IMR-90 (cell line): ENCODE measurements around the gene POR. TPM values are rescaled to one million over a fixed set of nuclear protein-coding genes. Genes with fewer than 3 reads are reported as not detected.
A peak's percentile ranks its signal among the peaks of the same experiment; 100 is the strongest.

Source experiments
- ATAC-seq: fragments of 200-7000 bp; cut with Tn5 transposase; 2 replicates; pipeline ENCODE4 v1.9.1; 2020; ENCODE audit warnings: low read depth, mild to moderate bottlenecking, moderate library complexity
- BruUV-seq: library from RNA; stranded (reverse); fragments of 400-500 nt; replicated peaks from 2 replicates; lab custom pipeline; 2021; lab: Mats Ljungman, UMichigan
- CTCF ChIA-PET: fragments of 300-600 bp; formaldehyde crosslinking; extraction: SDS; loops from one replicate; lab custom pipeline; 2021; ENCODE audit warnings: antibody characterized with exemption; lab: Yijun Ruan, JAX
- POLR2A ChIA-PET: fragments of 300-600 bp; sonication (Branson Sonifier 250); formaldehyde crosslinking; loops from one replicate; lab custom pipeline; 2022; ENCODE audit warnings: antibody characterized with exemption; ENCODE audit not compliant: unreplicated experiment; lab: Charles Lee
- DNase-seq: peaks from one replicate; pipeline ENCODE4 v3.0.0; 2013
- H2AFZ ChIP-seq: replicated peaks from 2 replicates; pipeline ENCODE3; 2013; ENCODE audit warnings: low read length, mild to moderate bottlenecking; ENCODE audit not compliant: poor library complexity
- H2AK5ac ChIP-seq: 2 replicates; pipeline ENCODE4 v1.6.1; 2013; ENCODE audit warnings: low read depth, low read length, inconsistent platforms
- H2AK9ac ChIP-seq: replicated peaks from 2 replicates; pipeline ENCODE3; 2013; ENCODE audit warnings: mild to moderate bottlenecking, low read depth, low read length, moderate library complexity; ENCODE audit not compliant: poor library complexity
- H2BK120ac ChIP-seq: 2 replicates; pipeline ENCODE4 v1.6.1; 2013; ENCODE audit warnings: low read depth, low read length, inconsistent platforms
- H2BK15ac ChIP-seq: 3 replicates; pipeline ENCODE4 v1.6.1; 2013; ENCODE audit warnings: low read depth, low read length, inconsistent platforms
- H2BK20ac ChIP-seq: 2 replicates; pipeline ENCODE4 v1.6.1; 2013; ENCODE audit warnings: low read depth, mild to moderate bottlenecking, inconsistent platforms, low read length, moderate library complexity
- H2BK5ac ChIP-seq: 2 replicates; pipeline ENCODE4 v1.6.1; 2013; ENCODE audit warnings: mild to moderate bottlenecking, low read depth, low read length, inconsistent platforms; ENCODE audit not compliant: poor library complexity, severe bottlenecking
- H3K14ac ChIP-seq: replicated peaks from 2 replicates; pipeline ENCODE4 v1.6.1; 2013; ENCODE audit warnings: low read depth, low read length, inconsistent platforms
- H3K18ac ChIP-seq: 2 replicates; pipeline ENCODE4 v1.6.1; 2013; ENCODE audit warnings: low read depth, low read length, control low read depth
- H3K23ac ChIP-seq: 2 replicates; pipeline ENCODE4 v1.6.1; 2013; ENCODE audit warnings: low read depth, low read length, inconsistent platforms
- H3K27ac ChIP-seq: 2 replicates; pipeline ENCODE4 v1.5.1; 2013; ENCODE audit warnings: mild to moderate bottlenecking, control low read depth, low read length; ENCODE audit not compliant: insufficient read depth
- H3K27me3 ChIP-seq: 2 replicates; pipeline ENCODE4 v1.6.1; 2013; ENCODE audit warnings: low read length; ENCODE audit not compliant: control insufficient read depth, insufficient read depth
- H3K36me3 ChIP-seq: 2 replicates; pipeline ENCODE4 v1.6.1; 2013; ENCODE audit warnings: low read length, mixed read lengths; ENCODE audit not compliant: control insufficient read depth, insufficient read depth
- H3K4ac ChIP-seq: 2 replicates; pipeline ENCODE4 v1.6.1; 2013; ENCODE audit warnings: low read depth, low read length, inconsistent platforms
- H3K4me1 ChIP-seq: 2 replicates; pipeline ENCODE4 v1.6.1; 2013; ENCODE audit warnings: low read length, mixed read lengths; ENCODE audit not compliant: control insufficient read depth, insufficient read depth
- H3K4me2 ChIP-seq: 2 replicates; pipeline ENCODE4 v1.6.1; 2013; ENCODE audit warnings: low read depth, mild to moderate bottlenecking, control low read depth, low read length, moderate library complexity
- H3K4me3 ChIP-seq: 2 replicates; pipeline ENCODE4 v1.5.1; 2013; ENCODE audit warnings: low read depth, mild to moderate bottlenecking, control low read depth, low read length, moderate library complexity; ENCODE audit not compliant: insufficient read depth
- H3K56ac ChIP-seq: 2 replicates; pipeline ENCODE4 v1.6.1; 2013; ENCODE audit warnings: low read length, inconsistent platforms; ENCODE audit not compliant: insufficient read depth; ENCODE audit errors: extremely low read depth
- H3K79me1 ChIP-seq, 2 experiments: 2 replicates each; pipeline ENCODE4 v1.6.1; 2013; ENCODE audit warnings: low read length in 2 of 2, inconsistent platforms in 1 of 2, low read depth in 1 of 2
- H3K9ac ChIP-seq: 2 replicates; pipeline ENCODE4 v1.6.1; 2013; ENCODE audit warnings: low read depth, low read length, control low read depth
- H3K9me1 ChIP-seq: 2 replicates; pipeline ENCODE4 v1.6.1; 2013; ENCODE audit warnings: low read length, inconsistent platforms; ENCODE audit not compliant: insufficient read depth
- H3K9me3 ChIP-seq: 2 replicates; pipeline ENCODE4 v1.6.1; 2013; ENCODE audit warnings: low read length; ENCODE audit not compliant: control insufficient read depth, insufficient read depth
- H4K20me1 ChIP-seq: 2 replicates; pipeline ENCODE4 v1.6.1; 2013; ENCODE audit warnings: low read length, inconsistent platforms; ENCODE audit not compliant: insufficient read depth
- H4K5ac ChIP-seq: 2 replicates; pipeline ENCODE4 v1.6.1; 2013; ENCODE audit warnings: mild to moderate bottlenecking, low read depth, low read length, control low read depth
- H4K8ac ChIP-seq, 2 experiments: 2 replicates each; pipeline ENCODE4 v1.6.1; 2013; ENCODE audit warnings: low read depth in 2 of 2, low read length in 2 of 2, control low read depth in 1 of 2, inconsistent platforms in 1 of 2
- H4K91ac ChIP-seq: 2 replicates; pipeline ENCODE4 v1.6.1; 2013; ENCODE audit warnings: low read depth, low read length, inconsistent platforms; ENCODE audit not compliant: insufficient read depth
- MAFK ChIP-seq: IDR thresholded peaks from 2 replicates; pipeline ENCODE4 v1.6.1; 2012; ENCODE audit warnings: low read depth, low read length, improper control_type of control experiment
- MAZ ChIP-seq: IDR thresholded peaks from 2 replicates; pipeline ENCODE4 v1.6.1; 2012; ENCODE audit warnings: low read depth, mild to moderate bottlenecking, low read length, improper control_type of control experiment, moderate library complexity, borderline replicate concordance
- MXI1 ChIP-seq: IDR thresholded peaks from 2 replicates; pipeline ENCODE4 v1.6.1; 2012; ENCODE audit warnings: low read depth, mild to moderate bottlenecking, low read length, moderate library complexity, borderline replicate concordance
- NFE2L2 ChIP-seq: fragments of 150-350 bp; IDR thresholded peaks from 2 replicates; pipeline ENCODE4 v1.6.1; 2016; ENCODE audit warnings: low read depth, mild to moderate bottlenecking, low read length
- RAD21 ChIP-seq: IDR thresholded peaks from 2 replicates; pipeline ENCODE4 v1.6.1; 2012; ENCODE audit warnings: low read length, improper control_type of control experiment
- SMC3 ChIP-seq: fragments of 150-350 bp; IDR thresholded peaks from 2 replicates; pipeline ENCODE4 v1.6.1; 2016; ENCODE audit warnings: low read depth, mild to moderate bottlenecking, antibody characterized with exemption, low read length, moderate library complexity
- WGBS, 2 experiments: methylation state at CpG; one replicate each; pipeline versions ENCODE4 v1.1.5 to v1.1.7; 2013; ENCODE audit warnings: missing lambda C conversion rate in 2 of 2; ENCODE audit not compliant: insufficient read length in 1 of 2; ENCODE audit errors: extremely low coverage in 2 of 2; 5-methylcytosine and 5-hydroxymethylcytosine counted together
- dilution Hi-C: fragments of 300-500 bp; cut with HindIII; formaldehyde crosslinking; loops from one replicate; pipeline ENCODE4 v1.14.3; 2018; ENCODE audit warnings: low sequenced_read_pairs; ENCODE audit not compliant: unreplicated experiment
- in situ Hi-C: fragments of 300-500 bp; cut with MboI; formaldehyde crosslinking; loops from 3 replicates; pipeline ENCODE4 v1.14.3; 2019; ENCODE audit warnings: low sequenced_read_pairs, inconsistent platforms, mixed read lengths
- intact Hi-C: fragments of 100-400 bp; cut with micrococcal nuclease; formaldehyde crosslinking; loops from 2 replicates; pipeline ENCODE4 v1.10.0; 2022
- polyA plus RNA-seq, 3 experiments: library from polyadenylated mRNA; depleted of rRNA; stranded (reverse); fragments of >200 nt; gene quantifications; 2 replicates each; pipeline ENCODE4 v1.2.3, GENCODE V29; 2012; ENCODE audit warnings: low replicate concordance in 1 of 3
- total RNA-seq: library from RNA; depleted of rRNA; stranded (reverse); fragments of >200 nt; gene quantifications from 2 replicates; pipeline ENCODE4 v1.2.3, GENCODE V29; 2012
- TF ChIP-seq, protein P1 (sequence below): conservative IDR thresholded peaks from 2 replicates; pipeline ENCODE4 v1.5.1; 2012; ENCODE audit warnings: mild to moderate bottlenecking, low read depth, low read length, improper control_type of control experiment
- TF ChIP-seq, protein P2 (sequence below): fragments of 150-350 bp; IDR thresholded peaks from 2 replicates; pipeline ENCODE4 v1.6.1; 2016; ENCODE audit warnings: low read depth, mild to moderate bottlenecking, low read length, moderate library complexity, borderline replicate concordance

Gene POR
- total and polyA plus RNA-seq, 2 of the 4 experiments (the other 2 are of a cell fraction): 25.5 to 42.2 TPM

DNA sequence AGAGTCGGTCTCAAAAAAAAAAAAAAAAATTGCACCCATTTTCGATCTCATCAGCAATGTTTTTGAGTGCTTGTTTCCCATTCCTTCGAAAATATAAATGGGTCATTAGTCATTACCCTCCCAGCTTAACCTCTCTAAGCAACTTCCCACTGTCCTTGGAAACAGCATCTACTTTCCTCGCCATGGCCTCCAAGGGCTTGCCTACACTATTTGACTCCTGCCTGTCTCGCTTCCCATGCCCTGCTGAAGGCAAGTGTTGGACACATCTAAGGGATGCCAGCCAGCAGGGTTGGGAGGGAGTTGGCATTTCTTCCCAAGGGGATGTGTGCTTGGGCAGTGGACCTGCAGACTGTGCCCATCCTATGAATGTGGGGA, 48.9 kb upstream of the POR start:
- H3K14ac ChIP-seq: 0 out of 2 replicates have a peak overlapping the region, but pooled peaks have one; percentile 8
- peak overlapping the region; percentile 38 for H2AFZ ChIP-seq
- H3K18ac ChIP-seq: no peak overlapping the region
- no peak overlapping the region for H3K4me3 ChIP-seq
- peaks cover 14% of the 10 kb centered on the region for H3K4me1 ChIP-seq
- 0 out of 2 replicates have a peak overlapping the region, but pooled peaks have one; percentile 39 for H3K23ac ChIP-seq
- H2BK120ac ChIP-seq: no peak overlapping the region; the same call in 1 of the 2 replicates
- peak; percentile 28 for ATAC-seq
- H3K9me1 ChIP-seq: no peaks in the 10 kb centered on the region
- H2BK5ac ChIP-seq: no peak overlapping the region
- CTCF ChIA-PET: interaction anchor here (0.6 to 1.2 kb wide), 2 partner anchors 154 to 261 kb away, joined by 5 to 13 read pairs; no protein-coding TSS in a partner anchor
- dilution Hi-C loops (no loop called here), intact Hi-C loops (loop anchor here (1.0 to 2.0 kb wide), 2 partner anchors 49 to 154 kb away; partner anchors contain the start of gene POR), in situ Hi-C loops (loop anchor here (5.0 to 25.0 kb wide), 2 partner anchors 151 to 271 kb away; no protein-coding TSS in a partner anchor)
- peak overlapping the region; percentile 82; the same call in 1 of the 2 replicates for H2AK5ac ChIP-seq
- no peak overlapping the region for H4K8ac ChIP-seq
- peak overlapping the region; percentile 38; the same call in 1 of the 2 replicates for H3K4ac ChIP-seq
- H4K20me1 ChIP-seq: no peaks in the 10 kb centered on the region
- no peak for DNase-seq
- H2AK9ac ChIP-seq: peak overlapping the region; percentile 69
- H3K36me3 ChIP-seq: no peaks in the 10 kb centered on the region
- BruUV-seq: no TSS peak
- no peak overlapping the region for H3K4me2 ChIP-seq
- H3K9ac ChIP-seq: no peak overlapping the region
- no peak overlapping the region for H4K5ac ChIP-seq
- no peak overlapping the region for H3K27ac ChIP-seq
- no peaks in the 10 kb centered on the region for H3K79me1 ChIP-seq
- TF ChIP-seq MAFK (no peak), NFE2L2 (no peak), MXI1 (no peak), SMC3 (no peak), RAD21 (no peak), MAZ (no peak)
- TF ChIP-seq, protein P1, sequence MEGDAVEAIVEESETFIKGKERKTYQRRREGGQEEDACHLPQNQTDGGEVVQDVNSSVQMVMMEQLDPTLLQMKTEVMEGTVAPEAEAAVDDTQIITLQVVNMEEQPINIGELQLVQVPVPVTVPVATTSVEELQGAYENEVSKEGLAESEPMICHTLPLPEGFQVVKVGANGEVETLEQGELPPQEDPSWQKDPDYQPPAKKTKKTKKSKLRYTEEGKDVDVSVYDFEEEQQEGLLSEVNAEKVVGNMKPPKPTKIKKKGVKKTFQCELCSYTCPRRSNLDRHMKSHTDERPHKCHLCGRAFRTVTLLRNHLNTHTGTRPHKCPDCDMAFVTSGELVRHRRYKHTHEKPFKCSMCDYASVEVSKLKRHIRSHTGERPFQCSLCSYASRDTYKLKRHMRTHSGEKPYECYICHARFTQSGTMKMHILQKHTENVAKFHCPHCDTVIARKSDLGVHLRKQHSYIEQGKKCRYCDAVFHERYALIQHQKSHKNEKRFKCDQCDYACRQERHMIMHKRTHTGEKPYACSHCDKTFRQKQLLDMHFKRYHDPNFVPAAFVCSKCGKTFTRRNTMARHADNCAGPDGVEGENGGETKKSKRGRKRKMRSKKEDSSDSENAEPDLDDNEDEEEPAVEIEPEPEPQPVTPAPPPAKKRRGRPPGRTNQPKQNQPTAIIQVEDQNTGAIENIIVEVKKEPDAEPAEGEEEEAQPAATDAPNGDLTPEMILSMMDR: no peak
- TF ChIP-seq, protein P2, sequence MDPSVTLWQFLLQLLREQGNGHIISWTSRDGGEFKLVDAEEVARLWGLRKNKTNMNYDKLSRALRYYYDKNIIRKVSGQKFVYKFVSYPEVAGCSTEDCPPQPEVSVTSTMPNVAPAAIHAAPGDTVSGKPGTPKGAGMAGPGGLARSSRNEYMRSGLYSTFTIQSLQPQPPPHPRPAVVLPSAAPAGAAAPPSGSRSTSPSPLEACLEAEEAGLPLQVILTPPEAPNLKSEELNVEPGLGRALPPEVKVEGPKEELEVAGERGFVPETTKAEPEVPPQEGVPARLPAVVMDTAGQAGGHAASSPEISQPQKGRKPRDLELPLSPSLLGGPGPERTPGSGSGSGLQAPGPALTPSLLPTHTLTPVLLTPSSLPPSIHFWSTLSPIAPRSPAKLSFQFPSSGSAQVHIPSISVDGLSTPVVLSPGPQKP: no peak
- WGBS, 2 experiments: 50% methylated on average over 2 of the region's 5 CpGs; no CpG with 5 or more reads in 1 of the 2 experiments
- peak overlapping the region; percentile 66; the same call in 1 of the 3 replicates for H2BK15ac ChIP-seq
- POLR2A ChIA-PET: no interaction called here
- H3K27me3 ChIP-seq: no peaks in the 10 kb centered on the region
- no peaks in the 10 kb centered on the region for H3K9me3 ChIP-seq
- H4K91ac ChIP-seq: no peak overlapping the region
- no peak overlapping the region for H2BK20ac ChIP-seq
- no peak overlapping the region for H3K56ac ChIP-seq
